ENCODE measurements around the gene ITPA. TPM values are rescaled to one million over a fixed set of nuclear protein-coding genes. Genes with fewer than 3 reads are reported as not detected.

ITPA gene
- total RNA-seq, 1 experiment from 2014 or later = 77.3 TPM

DNA sequence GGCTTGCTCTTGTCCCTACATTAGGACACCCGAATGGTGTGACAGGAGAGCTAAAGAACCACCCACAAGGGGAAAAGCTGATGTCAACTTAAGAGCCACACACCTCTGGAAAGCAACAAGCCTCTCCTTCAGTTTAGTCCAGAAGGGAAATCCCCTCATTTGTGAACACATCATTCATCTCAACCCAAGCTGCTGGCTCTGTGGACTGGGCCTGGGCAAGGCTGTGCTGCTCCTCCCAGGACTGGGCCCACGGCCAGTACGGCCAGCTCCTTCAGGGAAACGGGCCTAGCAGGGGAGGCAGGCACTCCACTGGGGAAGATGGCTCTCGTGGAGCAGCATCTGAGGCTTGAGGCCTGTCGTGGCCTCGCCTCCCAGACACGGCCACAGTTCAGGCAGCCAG is 42.5 kb downstream of the ITPA start (continued):
- TF ChIP-seq, protein P1, sequence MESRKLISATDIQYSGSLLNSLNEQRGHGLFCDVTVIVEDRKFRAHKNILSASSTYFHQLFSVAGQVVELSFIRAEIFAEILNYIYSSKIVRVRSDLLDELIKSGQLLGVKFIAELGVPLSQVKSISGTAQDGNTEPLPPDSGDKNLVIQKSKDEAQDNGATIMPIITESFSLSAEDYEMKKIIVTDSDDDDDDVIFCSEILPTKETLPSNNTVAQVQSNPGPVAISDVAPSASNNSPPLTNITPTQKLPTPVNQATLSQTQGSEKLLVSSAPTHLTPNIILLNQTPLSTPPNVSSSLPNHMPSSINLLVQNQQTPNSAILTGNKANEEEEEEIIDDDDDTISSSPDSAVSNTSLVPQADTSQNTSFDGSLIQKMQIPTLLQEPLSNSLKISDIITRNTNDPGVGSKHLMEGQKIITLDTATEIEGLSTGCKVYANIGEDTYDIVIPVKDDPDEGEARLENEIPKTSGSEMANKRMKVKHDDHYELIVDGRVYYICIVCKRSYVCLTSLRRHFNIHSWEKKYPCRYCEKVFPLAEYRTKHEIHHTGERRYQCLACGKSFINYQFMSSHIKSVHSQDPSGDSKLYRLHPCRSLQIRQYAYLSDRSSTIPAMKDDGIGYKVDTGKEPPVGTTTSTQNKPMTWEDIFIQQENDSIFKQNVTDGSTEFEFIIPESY (IDR thresholded peaks at IDR 0.05; ENCODE audit: extremely low read depth, insufficient replicate concordance, low read length) = no peak
- TF ChIP-seq CEBPB (IDR thresholded peaks at IDR 0.05; ENCODE audit: low read depth) (no peak), EZH2 (IDR thresholded peaks at IDR 0.05) (no peak), RAD21 (IDR thresholded peaks at IDR 0.05; ENCODE audit: low read depth) (no peak), YY1 (IDR thresholded peaks at IDR 0.05; ENCODE audit: extremely low read depth, insufficient replicate concordance, low read depth, low read length) (no peak)

- ChIA-PET CTCF (no interaction called here), RAD21 (ENCODE audit: low non-redundant PET in 1 of 2, low total read pairs in 2 of 2, uncharacterized antibody in 2 of 2, unreplicated experiment in 2 of 2) (no interaction called here), POLR2A (no interaction called here)
- no peak overlapping the region for H3K9ac ChIP-seq (ENCODE audit: low read length)
- no TSS peak for BruUV-seq (replicated peaks)
- no peaks in the 10 kb centered on the region for H3K4me1 ChIP-seq (ENCODE audit: control insufficient read depth in 1 of 2, insufficient read depth in 2 of 2, low read length in 2 of 2)
- H3K4me2 ChIP-seq (ENCODE audit: low read length) = no peak overlapping the region
- H3K27ac ChIP-seq (ENCODE audit: low read depth, low read length) = no peak overlapping the region
- H3K9me2 ChIP-seq (ENCODE audit: insufficient read depth) = no peaks in the 10 kb centered on the region
- TF ChIP-seq, protein P2, sequence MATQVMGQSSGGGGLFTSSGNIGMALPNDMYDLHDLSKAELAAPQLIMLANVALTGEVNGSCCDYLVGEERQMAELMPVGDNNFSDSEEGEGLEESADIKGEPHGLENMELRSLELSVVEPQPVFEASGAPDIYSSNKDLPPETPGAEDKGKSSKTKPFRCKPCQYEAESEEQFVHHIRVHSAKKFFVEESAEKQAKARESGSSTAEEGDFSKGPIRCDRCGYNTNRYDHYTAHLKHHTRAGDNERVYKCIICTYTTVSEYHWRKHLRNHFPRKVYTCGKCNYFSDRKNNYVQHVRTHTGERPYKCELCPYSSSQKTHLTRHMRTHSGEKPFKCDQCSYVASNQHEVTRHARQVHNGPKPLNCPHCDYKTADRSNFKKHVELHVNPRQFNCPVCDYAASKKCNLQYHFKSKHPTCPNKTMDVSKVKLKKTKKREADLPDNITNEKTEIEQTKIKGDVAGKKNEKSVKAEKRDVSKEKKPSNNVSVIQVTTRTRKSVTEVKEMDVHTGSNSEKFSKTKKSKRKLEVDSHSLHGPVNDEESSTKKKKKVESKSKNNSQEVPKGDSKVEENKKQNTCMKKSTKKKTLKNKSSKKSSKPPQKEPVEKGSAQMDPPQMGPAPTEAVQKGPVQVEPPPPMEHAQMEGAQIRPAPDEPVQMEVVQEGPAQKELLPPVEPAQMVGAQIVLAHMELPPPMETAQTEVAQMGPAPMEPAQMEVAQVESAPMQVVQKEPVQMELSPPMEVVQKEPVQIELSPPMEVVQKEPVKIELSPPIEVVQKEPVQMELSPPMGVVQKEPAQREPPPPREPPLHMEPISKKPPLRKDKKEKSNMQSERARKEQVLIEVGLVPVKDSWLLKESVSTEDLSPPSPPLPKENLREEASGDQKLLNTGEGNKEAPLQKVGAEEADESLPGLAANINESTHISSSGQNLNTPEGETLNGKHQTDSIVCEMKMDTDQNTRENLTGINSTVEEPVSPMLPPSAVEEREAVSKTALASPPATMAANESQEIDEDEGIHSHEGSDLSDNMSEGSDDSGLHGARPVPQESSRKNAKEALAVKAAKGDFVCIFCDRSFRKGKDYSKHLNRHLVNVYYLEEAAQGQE (IDR thresholded peaks at IDR 0.05; ENCODE audit: low read depth) = no peak
- TF ChIP-seq EGR1 (IDR thresholded peaks at IDR 0.05; ENCODE audit: low read depth) (no peak), CTCF (IDR thresholded peaks at IDR 0.05 in 2 of 3, conservative IDR thresholded peaks at IDR 0.05 in 1 of 3; ENCODE audit: borderline replicate concordance in 1 of 3, insufficient read depth in 1 of 3, low read depth in 2 of 3, low read length in 2 of 3) (no peak), SP1 (IDR thresholded peaks at IDR 0.05; ENCODE audit: low read depth) (no peak), YY1 (IDR thresholded peaks at IDR 0.05; ENCODE audit: extremely low read depth, insufficient replicate concordance, low read depth, low read length) (no peak), SIN3A (IDR thresholded peaks at IDR 0.05; ENCODE audit: low read depth) (no peak), CBX3 (IDR thresholded peaks at IDR 0.05; ENCODE audit: low read depth) (no peak), ATF3 (IDR thresholded peaks at IDR 0.05) (no peak), EZH2 (IDR thresholded peaks at IDR 0.05) (no peak), TCF7L2 (IDR thresholded peaks at IDR 0.05; ENCODE audit: borderline replicate concordance, extremely low read depth, insufficient read depth, insufficient read length) (no peak), SRF (IDR thresholded peaks at IDR 0.05; ENCODE audit: low read depth) (no peak), EZH2phosphoT487 (IDR thresholded peaks at IDR 0.05; ENCODE audit: borderline replicate concordance) (no peak), ZNF274 (IDR thresholded peaks at IDR 0.05; ENCODE audit: low read depth, low read length) (no peak)
- intact Hi-C loops (cut with micrococcal nuclease) = no loop called here
- DNase-seq (ENCODE audit: low read depth, low spot score) = no peak
- no peaks in the 10 kb centered on the region for H3K27me3 ChIP-seq (ENCODE audit: insufficient read depth, low read length)
- no peak overlapping the region for H3K4me3 ChIP-seq (replicated peaks in 1 of 2; ENCODE audit: low read depth in 1 of 2, low read length in 2 of 2)
- H4K20me1 ChIP-seq (ENCODE audit: insufficient read depth) = no peaks in the 10 kb centered on the region
- peaks cover 0 to 2% of the 10 kb centered on the region in 2 experiments; a peak in 1 of 4 replicates for H3K36me3 ChIP-seq (ENCODE audit: control insufficient read depth in 1 of 2, insufficient read depth in 2 of 2, low read length in 2 of 2)
- no peak overlapping the region for H2AFZ ChIP-seq (ENCODE audit: low read depth, low read length, poor library complexity, severe bottlenecking)
- no peaks in the 10 kb centered on the region for H3K79me2 ChIP-seq (ENCODE audit: insufficient read depth, low read length)
- H3K9me3 ChIP-seq (ENCODE audit: control insufficient read depth in 1 of 2, insufficient read depth in 1 of 2, low read depth in 1 of 2, low read length in 2 of 2) = no peaks in the 10 kb centered on the region
- no peak for ATAC-seq
Measured at GRCh38 chr20:3255728-3256127, 46.4 kb downstream of the ITPA start.

Measured in HCT116 (cell line).